ENCODE data around the gene MPI.
A peak's percentile ranks its signal among the peaks of the same experiment; 100 is the strongest.

Gene MPI, protein sequence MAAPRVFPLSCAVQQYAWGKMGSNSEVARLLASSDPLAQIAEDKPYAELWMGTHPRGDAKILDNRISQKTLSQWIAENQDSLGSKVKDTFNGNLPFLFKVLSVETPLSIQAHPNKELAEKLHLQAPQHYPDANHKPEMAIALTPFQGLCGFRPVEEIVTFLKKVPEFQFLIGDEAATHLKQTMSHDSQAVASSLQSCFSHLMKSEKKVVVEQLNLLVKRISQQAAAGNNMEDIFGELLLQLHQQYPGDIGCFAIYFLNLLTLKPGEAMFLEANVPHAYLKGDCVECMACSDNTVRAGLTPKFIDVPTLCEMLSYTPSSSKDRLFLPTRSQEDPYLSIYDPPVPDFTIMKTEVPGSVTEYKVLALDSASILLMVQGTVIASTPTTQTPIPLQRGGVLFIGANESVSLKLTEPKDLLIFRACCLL

DNA sequence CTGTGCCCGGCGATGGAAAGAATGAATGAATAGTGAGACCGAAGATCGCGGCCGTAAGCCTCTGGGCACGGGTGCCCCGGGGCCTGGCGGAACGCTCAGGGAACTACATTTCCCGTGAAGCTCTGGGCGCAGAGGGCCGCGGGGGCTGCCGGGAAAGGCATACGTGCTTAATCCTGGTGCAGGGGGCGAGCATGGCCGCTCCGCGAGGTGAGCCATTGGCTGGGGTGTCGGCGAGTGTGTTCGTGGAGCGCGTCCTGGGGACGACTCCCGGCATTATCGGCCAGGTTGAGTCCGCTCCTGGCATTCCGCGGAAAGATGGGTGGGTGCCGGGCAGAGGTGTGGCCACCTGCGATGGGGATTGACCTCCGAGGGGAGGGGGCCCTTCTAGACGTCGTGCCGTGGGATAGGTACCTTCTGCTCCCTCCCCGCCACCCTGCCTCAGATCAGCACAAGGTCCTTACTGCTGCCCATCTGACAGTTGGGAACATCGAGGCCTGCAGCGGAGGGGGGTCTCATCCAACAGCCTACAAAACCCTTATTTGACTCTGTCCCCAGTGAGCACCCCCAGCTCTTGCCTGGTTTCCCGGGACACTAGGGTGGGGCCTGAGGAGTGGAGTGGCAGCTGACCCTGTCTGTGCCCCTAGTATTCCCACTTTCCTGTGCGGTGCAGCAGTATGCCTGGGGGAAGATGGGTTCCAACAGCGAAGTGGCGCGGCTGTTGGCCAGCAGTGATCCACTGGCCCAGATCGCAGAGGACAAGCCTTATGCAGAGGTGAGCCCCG, at the start of gene MPI:
TSS of gene MPI (plus strand) at position 160 of the 782 bp plus-strand sequence. CDS start at position 192, 32 bp downstream.
- peak; percentile 85 to 93 (median 90) for DNase-seq

DNA sequence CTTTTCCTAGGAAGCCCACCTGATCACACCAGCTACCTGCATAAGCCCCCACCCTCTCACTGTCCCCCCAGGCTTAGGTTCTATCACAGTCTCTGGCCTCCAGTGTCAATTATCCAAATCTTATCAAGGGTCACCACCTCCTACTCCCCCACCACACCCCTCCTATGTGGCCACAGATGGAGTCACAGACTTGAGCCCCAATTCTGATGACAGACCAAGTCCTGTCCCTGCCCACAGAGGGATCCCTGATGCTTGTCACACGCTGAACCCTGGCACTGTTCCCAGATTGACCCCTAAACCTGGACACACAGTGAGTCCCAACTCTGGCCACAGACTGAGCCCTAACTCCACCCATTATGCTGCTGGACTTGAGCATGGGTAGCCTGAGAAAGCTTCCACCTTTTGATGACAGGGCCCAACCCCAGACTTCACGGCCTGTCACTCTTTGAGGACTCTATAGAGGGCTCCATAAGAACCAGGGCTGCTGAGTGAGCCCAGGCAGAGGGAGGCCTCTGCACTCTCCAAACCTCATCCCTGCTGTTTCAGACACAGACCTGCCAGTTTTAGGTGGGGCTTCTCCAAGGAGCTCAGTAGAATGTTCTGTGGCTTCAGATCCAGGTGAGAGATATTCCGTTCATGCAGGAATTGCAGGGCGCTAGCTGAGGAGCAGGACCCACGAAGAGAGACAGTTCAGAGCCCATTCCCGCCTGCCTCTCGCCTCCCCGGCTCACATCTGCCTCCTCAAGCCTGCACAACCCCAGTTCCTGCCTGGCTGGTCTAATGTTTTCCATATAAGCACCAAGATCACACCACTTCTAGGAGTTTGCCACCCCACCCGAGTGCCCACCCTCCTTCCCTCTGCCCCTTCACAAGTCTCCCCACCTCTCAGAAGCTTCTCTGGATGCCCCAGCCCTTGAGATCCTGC, 48.7 kb upstream of the MPI start:
- DNase-seq: no peak

DNA sequence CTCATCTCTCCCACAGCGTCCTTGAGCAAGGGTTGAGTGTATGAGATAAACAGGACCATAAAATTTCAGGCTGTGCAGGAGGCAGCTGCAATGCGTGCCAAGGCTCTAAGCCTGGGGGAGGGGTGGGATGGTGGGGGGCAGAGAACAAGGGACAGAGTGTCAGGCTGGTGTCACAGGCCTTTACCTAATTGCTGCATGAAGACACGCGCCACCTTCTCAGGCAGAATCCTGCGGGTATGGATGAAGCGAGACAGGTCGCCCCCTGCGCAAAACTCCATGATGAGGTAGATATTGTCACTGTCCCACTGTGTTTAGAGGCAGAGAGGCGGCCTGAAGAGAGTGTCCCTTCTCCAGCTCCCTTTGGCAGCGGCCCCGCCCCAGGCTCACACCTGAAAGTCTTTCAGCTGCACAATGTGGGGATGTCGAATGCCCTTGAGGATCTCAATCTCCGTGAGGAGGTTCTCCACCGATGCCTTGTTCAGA, 47.9 kb upstream of the MPI start:
- DNase-seq: no peak

DNA sequence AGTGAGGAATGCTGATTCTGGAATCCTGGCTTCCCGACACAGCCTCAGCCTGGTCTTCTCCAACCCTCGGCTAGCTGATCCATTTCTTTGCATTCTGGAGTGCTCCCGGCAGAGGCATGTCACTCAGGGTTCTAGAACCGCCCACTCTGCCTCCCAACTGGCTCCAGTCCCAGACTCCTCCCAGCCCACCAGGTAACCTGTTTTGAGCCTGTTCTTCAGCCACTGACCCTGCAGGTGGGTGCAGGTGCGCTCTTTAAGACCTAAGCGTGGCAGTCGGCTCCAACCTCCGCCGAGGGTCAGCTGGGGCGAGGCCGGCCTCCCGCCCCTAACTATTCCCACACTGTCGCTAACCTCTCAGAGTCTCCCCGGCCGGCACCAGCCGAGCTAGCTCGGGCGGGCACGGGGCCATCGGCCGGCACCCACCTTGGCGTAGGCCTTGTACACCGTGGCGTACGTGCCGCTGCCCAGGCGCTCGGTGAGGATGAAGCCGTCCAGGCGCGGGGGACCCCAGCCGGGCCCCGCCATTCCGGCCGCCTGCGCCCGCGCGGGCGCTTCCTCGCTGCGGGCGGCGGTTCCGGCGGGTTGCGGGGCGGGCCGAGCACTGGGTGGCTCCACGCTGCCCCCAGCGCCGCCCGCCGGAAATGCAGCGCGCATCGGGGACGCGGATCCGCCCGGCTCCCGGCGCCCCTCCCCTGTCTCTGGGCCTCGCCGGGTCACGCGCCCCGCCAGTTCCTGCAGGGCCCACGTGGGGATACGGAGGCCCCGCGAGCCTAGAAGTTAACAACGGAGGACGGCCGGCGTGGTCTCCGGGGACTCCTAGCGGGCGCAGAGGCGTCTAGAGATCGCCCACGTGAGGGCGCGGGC, 47.0 kb upstream of the MPI start, which contains the start of gene ULK3:
TSS of gene ULK3 (minus strand) at position 576 of the 864 bp plus-strand sequence. CDS start at position 525, 51 bp downstream.
- peak; percentile 94 to 98 (median 97) for DNase-seq

DNA sequence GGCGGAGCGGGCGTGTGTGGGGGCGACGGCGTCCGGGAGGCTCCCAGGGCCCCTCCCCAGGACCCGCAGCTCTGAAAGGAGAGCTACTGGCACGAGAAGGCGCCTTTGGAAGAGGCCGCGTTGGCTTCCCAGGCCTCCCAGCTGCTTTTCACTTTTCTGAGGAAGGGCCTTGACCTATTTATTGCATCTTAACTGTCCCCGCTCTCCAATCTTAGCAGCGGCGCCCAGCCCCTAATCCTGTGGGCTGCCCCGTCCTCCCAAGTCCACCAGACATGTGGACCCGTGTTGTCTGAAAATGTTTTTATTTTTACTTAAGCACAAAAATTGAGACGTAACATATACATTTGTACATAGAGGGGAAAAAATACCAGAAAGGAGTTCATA, 46.4 kb upstream of the MPI start:
- no peak for DNase-seq

DNA sequence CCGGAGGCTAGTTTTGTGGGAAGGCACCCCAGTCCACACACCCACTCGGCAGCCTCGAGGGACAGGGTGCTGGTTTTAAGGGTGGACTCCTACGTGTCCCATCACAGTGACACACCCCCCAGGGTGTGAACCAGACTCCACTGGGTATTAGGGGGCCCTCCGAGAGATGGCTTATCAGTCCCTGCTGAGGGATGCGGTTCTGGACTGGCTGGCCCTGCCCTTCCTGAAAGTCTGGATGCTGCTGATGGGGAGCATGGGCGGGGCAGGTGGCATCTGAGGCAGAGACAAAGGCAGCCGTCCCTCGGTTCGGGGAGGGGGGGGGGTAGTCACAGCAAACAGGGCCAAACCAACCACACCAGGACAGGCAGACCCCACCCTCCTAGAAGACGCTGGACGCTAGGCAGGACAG, 45.9 kb upstream of the MPI start:
- no peak for DNase-seq

- no peak for DNase-seq
These were observed 45.3 kb upstream of the MPI start for GRCh38 chr15:74844319-74845207.

- peak in 1 of 3 donors; percentile 30 for DNase-seq
These were observed 44.7 kb upstream of the MPI start for GRCh38 chr15:74845208-74845568.

DNA sequence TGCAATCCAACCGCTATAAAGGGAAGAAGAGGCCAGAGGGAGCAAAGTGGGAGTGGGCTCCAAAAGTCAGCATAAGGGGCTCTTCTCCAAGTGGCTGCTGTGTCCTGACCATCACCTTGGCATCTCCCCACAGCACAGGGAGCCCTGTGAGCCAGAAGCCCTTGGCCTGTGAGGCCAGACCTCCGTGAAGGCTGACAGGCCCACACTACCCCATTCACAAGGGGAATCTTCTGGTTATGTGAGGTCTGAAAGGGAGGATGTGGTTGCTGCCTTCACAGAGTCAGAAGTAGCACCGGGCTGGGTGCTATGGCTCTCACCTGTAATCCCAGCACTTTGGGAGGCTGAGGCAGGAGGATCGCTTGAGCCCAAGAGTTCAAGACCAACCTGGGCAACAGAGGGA, 44.3 kb upstream of the MPI start:
- DNase-seq: no peak

DNA sequence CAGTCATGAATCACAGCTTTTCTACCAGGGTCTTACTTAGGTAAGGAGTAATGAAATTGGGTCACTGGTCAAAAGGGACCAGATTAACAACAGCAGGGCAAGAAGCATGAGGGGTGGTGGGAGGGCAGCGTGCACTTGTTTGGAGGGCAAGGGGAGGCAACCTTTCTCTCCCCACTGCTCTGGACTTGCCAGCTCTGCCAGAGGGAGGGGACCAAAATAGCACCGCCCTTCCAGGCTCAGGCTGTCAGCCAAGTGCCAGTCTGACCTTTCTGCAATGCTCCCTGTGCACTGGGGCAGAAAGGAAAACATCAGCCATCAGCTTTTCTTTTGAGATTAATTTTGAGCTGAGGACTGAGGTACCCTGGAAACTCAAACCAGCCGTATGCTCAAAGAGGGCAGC, 42.4 kb upstream of the MPI start:
- no peak for DNase-seq

DNA sequence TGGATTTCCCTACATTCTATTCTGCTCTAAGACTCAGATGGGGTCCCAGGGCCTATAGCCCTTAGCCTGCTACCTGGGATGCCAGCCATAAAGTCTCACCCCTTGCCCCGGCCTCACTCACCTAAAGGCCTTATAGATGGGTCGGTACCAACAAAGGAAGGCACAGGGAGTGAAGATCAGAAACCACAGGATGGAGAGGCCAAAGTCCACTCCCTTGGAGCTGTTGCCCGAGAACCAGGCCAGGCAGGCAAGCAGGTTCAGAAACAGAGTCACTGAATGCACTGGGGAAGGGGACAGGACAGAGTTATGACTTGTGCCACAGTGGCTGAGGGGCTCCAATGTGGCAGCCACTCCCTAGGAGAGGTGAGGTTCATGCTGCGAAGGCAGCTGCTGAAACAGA, 39.4 kb upstream of the MPI start:
- no peak for DNase-seq

- DNase-seq: no peak
These were observed 37.9 kb upstream of the MPI start for GRCh38 chr15:74851960-74852359.

- DNase-seq: no peak
These were observed 35.3 kb upstream of the MPI start for GRCh38 chr15:74854453-74855022.

DNA sequence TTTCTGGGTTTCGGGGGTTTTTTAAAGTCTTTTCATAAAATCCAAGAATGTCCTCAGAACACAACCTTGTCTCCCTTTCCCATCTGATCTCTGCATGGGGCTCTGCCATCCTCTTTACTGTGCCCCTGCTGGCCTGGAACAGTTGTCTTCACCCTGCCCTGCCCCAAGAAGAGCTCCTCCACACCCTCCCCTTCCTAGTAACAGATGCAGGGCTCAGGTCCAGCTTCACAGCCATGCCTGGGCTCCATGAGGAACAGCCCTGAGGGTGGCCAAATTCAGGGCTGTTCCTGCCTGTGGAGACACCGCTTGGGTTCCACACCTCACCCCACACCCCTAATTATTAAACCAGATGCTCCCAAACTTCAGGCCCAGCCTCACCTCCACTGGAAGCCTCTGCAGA, 34.0 kb upstream of the MPI start:
- no peak for DNase-seq

DNA sequence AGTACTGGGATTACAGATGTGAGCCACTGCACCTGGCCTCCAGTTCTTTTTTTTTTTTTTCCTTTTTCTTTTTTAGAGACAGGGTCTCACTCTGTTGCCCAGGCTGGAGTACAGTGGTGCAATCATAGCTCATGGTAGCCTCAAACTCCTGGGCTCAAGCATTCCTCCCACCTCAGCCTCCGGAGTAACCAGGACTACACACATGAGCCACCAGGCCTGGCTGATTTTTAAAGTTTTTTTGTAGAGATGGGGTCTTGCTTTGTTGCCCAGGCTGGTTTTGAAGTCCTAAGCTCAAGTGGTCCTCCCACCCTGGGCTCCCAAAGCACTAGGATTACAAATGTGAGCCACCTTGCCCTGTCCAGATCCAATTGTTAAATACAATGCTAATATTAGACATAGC, 33.3 kb upstream of the MPI start:
- no peak for DNase-seq

- DNase-seq: no peak
These were observed 32.7 kb upstream of the MPI start for GRCh38 chr15:74857082-74857655.

- no peak for DNase-seq
These were observed 32.0 kb upstream of the MPI start for GRCh38 chr15:74857671-74858368.

DNA sequence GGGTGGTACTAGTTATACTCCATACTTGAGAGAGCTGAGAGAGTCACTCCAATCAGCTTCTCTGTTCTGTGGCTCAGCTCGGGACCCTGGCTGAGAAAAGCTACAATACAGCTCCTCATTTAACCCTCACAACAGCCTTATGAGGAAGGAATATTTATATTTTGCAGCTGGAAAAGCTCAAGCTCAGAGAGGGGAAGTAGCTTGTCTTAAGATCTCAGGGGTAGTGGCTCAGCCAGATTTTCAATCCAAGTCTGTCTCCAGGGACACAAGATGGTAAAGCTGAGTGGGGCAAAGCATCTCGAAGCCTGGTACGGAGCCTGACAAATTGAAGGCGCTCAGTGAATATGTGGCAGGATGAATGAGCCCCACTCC, 31.5 kb upstream of the MPI start:
- no peak for DNase-seq

Data from suppressor macrophage treated with lipopolysaccharide for 1 hour (primary cell).